ENCODE results near the gene ZNF335.

The ZNF335 gene

GRCh38 chr20:45950330-45950646, 21.7 kb downstream of the ZNF335 start:
- no peak for DNase-seq

DNA sequence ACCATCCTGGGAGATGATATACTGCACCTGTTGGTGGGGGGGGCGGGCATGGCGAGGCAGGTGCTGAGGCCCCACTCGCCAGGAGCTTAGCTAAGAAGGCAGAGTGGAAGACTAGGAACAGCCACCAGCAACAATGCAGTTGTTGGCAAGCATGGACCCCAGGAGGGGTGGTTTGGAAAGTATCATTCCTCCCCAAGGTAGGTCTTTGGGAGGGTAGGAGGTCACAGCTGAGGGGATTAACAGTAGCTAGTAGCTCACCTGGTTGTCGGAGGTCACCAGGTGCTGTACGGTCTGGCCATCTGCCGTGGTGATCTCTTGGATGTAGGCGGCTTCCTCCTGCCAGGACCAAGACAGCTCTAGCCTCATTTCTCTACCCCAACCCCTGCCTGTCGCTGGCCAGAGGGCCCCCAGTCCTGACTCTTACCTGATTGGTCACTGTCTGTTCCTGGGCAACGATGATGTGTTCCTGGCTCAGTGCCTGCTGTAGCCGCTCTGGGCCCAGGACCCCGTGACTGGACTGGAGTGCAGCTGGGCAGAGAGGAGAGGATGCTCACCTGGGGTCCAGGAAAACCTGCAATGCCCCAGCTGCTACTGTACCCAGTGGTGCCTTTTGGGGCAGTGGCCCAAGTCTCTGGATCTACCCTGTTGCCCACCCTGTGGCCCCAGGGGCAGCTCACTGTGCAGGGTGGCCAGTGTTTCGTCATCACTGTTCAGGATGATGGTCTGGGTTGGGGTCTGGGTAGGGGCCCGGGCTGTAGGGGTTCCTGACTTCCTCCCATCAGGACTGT, 22.3 kb downstream of the ZNF335 start:
- DNase-seq, result no peak

GRCh38 chr20:45948742-45949541, 23.1 kb downstream of the ZNF335 start:
- no peak for DNase-seq

DNA sequence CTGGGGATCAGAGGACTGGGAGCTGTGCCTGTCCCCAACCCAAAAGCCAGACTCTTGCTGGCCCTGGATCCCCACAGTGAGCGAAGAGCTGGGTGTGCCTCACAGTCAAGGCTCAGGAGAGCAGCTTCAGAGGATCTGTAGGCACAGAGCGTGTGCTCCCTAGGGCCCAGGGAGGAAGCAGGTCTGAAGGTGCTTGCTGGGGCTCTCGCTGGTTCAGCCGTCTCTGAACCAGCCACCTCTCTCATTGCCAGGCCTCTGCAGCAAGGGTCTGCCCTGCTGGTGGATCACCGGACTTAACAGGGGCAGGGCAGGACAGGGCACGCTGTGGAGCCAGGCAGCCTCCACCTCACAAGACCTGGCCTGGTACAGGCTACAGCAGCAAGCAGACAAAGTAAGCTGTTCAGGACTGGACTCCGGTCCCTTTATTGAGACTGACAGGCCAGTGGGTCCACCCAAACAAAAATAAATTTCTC, 23.7 kb downstream of the ZNF335 start:
- DNase-seq, result no peak

DNA sequence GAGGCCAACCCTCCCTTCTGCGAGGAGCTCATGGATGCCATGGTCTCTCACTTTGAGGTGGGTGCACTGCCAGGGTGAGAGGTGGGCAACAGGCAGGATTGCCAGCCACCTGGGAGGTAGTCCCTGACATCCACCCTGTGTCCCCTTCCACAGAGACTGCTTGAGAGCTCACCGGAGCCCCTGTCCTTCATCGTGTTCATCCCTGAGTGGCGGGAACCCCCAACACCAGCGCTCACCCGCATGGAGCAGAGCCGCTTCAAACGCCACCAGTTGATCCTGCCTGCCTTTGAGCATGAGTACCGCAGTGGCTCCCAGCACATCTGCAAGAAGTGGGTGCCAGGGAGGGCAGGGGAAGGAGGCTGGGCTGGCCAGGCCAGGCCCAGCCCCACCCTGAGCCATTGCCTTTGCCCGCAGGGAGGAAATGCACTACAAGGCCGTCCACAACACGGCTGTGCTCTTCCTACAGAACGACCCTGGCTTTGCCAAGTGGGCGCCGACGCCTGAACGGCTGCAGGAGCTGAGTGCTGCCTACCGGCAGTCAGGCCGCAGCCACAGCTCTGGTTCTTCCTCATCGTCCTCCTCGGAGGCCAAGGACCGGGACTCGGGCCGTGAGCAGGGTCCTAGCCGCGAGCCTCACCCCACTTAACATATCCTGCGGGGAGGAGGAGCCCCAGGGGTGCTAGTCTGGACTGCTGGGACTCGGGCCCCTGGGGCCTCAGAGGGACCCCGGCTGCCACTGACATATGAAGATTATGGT, 24.7 kb downstream of the ZNF335 start:
- no peak for DNase-seq

- DNase-seq, result no peak
Observed at GRCh38 chr20:45946149-45946970, 25.6 kb downstream of the ZNF335 start.

DNA sequence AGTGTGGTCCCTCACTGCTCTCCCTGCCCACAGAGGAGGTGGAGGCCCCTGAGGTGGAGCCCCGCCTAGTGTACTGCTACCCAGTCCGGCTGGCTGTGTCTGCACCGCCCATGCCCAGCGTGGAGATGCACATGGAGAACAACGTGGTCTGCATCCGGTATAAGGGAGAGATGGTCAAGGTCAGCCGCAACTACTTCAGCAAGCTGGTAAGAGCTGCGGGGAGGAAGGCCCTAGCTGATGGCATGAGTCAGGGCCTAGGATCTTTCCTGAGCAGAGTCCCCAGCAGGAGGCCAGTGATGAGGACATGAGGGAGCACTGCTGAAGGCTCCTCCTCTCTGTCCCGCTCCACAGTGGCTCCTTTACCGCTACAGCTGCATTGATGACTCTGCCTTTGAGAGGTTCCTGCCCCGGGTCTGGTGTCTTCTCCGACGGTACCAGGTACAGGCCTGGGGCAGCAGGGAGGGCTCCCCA, 26.3 kb downstream of the ZNF335 start:
- DNase-seq, result no peak

GRCh38 chr20:45944965-45945677, 26.9 kb downstream of the ZNF335 start:
- DNase-seq, result no peak

DNA sequence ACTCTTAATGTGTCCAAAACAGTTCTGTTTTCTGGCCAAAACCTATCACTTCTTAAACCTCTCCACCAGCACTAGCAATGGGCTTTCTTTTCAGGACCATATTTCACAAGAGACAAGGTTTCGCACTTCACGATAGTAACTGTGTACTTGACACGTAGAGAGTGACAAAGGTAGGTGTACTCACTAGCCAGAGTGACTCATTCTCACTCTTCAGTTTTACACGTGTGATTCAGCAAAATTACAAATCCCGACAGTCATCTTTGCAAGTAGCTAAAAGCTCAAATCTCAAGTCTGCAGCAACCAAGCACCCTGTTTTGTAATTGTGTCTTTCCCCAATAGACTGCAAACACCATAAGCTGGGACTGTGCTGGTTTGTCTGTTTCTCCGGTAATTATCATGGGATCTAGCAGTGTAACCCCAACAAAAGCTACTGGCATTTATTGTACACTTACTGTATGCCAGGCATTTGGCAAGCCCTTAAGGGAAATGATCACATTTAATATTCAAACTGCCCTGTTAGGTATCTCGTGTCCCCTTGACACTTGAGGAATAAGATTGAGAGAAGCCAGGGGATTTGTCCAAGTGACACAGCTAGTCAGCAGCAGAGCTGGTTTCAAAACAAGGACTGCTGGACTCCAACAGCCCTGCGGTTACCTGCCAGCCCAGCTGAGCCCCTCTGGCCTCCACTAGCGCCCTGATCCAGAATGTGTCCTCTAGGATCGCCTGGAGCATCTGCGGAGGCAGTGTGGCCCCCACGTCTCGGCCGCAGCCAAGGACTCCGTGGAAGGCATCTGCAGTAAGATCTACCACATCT, 27.6 kb downstream of the ZNF335 start:
- no peak for DNase-seq

DNA sequence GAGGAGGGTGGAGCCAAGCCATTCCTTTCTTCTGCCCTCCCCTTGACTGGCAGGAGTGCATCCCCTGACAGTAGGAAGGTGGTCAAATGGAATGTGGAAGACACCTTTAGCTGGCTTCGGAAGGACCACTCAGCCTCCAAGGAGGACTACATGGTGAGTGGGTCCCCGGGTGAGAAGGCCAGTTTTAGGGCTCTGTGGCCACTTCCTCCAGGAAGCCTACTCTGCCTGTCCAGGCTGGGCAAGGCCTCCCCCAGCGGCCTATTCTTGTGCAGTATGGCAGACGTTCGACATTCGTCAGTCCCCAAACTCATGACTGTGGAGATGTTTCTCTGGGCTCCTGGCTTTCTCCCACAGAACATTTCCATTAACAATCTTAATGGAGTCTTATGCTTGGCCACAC, 28.4 kb downstream of the ZNF335 start:
- no peak for DNase-seq

DNA sequence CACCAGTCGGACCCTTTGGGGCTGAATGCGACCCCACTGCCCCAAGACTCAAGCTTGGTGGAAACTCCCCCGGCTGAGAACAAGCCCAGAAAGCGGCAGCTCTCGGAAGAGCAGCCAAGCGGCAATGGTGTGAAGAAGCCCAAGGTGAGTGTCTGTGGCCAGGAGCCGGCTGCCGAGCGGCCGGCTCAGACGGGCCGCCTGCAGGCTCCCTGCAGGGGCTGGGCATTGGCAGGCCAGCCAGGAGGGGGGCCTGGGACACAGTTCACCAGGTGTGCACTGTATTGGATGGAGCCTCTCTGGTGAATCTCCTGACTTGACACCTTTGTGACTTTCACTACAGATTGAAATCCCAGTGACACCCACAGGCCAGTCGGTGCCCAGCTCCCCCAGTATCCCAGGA, 31.5 kb downstream of the ZNF335 start:
- DNase-seq, result no peak

- no peak for DNase-seq
Observed at GRCh38 chr20:45940053-45940452, 31.9 kb downstream of the ZNF335 start.

DNA sequence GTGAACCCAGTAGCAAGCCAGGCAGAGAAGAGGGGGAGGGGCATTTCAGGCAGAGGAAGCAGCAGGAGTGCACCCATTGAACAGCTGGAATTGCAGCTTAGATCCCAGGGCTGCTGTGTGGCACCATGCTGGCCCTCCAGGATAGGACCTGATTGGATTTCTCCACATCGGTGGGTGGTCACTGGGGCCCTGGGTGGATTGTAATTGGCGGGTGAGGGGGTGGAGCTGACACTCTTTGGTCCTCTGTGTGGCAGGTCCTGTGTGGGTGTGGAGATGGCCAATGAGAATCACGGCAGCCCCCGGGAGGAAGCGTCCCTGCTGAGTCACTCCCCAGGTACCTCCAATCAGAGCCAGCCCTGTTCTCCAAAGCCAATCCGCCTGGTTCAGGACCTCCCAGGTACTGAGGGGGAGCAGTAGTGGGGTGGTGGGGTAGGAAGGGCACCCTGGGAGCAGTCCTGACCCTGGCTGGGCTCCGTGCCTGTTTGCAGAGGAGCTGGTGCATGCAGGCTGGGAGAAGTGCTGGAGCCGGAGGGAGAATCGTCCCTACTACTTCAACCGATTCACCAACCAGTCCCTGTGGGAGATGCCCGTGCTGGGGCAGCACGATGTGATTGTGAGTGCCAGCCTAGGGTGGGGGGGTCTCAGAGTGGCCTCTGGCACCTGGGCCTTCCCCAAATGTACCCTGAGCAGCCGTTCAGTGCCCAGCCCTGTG, 33.1 kb downstream of the ZNF335 start:
- DNase-seq, result no peak

- no peak for DNase-seq
Observed at GRCh38 chr20:45937765-45938164, 34.2 kb downstream of the ZNF335 start.

DNA sequence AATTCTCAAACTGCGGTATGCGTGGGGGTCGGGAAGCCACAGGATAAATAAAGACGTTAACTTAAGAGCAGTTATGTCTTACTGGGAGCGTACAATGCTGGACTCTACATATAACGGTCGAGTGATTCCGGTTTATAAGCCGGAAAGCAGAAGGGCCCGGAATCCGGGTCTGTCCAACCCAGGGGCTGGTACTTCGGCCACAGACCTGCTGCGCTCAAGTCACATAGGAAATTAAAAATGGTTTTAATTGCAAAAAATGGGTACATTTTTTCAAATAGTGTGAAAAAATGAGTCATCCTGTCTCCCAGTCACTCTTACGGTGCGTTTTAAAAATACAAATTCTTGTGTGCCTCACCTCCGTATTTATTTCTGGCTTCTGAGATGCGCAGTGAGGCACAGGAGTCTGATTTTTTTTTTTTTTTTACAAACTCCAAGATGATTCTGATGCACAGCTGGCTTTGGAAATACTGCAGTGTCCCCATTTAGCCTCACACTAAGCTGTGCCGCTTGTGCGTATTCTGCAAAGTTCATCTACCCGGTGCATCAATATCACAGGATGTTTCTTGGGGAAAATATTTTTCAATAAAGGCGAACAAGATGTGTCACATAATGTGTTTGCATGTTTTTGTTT, 36.5 kb downstream of the ZNF335 start:
- no peak for DNase-seq

DNA sequence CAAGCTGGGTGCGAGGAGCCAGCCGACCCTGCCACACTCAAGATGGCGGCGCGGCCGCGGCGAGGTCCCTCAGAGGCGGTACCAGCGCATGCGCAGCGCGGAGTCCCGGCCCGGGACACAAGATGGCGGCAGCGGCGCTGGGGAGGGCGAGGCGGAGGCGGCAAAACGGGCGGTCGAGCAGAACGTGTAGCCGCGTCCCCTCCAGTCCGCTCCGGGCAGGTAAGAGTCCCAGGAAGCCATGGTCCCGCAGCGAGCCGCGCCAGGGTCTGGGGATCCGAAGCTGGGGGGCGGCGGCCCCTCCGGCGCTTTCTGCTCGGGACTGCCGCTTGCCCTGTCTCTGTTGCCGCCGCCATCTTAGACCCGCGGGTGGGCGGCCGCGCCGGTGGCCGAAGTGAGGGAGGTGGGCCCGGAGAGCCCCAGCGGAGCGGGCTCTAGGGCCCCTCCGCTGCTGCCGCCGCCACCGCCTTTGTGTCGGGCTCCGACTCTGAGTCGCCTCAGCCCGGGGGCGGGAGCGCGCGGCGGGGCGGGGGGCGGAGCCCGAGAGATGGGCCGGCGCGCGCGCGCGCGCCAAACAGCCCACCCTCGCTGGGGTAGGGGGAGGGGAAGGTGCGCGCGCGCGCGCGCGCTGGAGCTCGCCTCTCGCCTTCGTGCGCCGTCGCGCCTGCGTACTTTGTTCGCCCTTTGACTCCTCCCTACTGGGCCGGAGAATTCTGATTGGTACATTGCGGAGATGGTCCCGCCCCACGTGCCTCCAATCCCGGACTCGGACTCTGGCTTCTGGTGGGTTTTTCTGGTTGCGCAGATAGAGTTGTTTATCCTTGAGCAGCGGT, 37.2 kb downstream of the ZNF335 start, which contains the start of gene PCIF1:
TSS of gene PCIF1 (plus strand) at position 98 of the 830 bp plus-strand sequence. CDS start 4,317 bp downstream, outside the sequence.
- peak; percentile 95 for DNase-seq

GRCh38 chr20:45934046-45934585, 37.9 kb downstream of the ZNF335 start:
- peak; percentile 40 for DNase-seq

All from effector CD4-positive, alpha-beta T cell (primary cell).